PC-9 (cell line): Measurements from ENCODE around the gene MBD2.

Source experiments
- EZH2 ChIP-seq: fragments of 200-600 bp; sonication (generic); IDR thresholded peaks from 2 replicates; pipeline ENCODE4 v1.8.0; 2017; ENCODE audit warnings: antibody characterized with exemption, low read depth
- TF ChIP-seq, protein P1 (sequence below): fragments of 200-600 bp; sonication (generic); conservative IDR thresholded peaks from 2 replicates; pipeline ENCODE4 v1.6.1; 2017; ENCODE audit warnings: mixed run types, antibody characterized with exemption, mild to moderate bottlenecking, moderate library complexity

DNA sequence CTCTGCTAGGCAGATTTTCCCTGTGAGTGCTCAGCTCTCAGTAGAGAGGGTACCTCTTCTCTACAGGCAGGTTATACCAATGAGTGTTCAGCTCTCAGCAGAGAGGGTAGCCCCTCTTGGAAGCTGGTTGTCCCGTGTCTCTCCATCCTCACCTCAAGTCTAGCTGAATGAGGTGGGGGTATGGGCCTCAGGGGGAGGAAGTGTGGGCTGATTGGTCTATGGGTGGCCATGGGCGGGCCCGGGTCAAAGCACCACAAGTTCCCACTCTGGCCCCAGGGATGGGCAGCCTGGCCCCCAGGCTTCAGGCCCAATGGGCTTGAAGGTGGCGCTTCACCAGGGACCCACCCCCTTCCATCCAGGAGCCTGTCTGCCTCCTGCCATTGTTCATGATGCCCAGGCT, 17.0 kb upstream of the MBD2 start:
- TF ChIP-seq, protein P1, sequence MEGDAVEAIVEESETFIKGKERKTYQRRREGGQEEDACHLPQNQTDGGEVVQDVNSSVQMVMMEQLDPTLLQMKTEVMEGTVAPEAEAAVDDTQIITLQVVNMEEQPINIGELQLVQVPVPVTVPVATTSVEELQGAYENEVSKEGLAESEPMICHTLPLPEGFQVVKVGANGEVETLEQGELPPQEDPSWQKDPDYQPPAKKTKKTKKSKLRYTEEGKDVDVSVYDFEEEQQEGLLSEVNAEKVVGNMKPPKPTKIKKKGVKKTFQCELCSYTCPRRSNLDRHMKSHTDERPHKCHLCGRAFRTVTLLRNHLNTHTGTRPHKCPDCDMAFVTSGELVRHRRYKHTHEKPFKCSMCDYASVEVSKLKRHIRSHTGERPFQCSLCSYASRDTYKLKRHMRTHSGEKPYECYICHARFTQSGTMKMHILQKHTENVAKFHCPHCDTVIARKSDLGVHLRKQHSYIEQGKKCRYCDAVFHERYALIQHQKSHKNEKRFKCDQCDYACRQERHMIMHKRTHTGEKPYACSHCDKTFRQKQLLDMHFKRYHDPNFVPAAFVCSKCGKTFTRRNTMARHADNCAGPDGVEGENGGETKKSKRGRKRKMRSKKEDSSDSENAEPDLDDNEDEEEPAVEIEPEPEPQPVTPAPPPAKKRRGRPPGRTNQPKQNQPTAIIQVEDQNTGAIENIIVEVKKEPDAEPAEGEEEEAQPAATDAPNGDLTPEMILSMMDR: no peak
- no peak for TF ChIP-seq EZH2
